Right renal cortex interstitium (tissue), 3 donors: Measurements from ENCODE around the gene MYH11. TPM values are rescaled to one million over a fixed set of nuclear protein-coding genes. Genes with fewer than 3 reads are reported as not detected.
"Not testable (repeated sequence)": the region's sequence is repeated elsewhere in the genome, so short reads cannot be mapped to it uniquely, and the experiment has no call there.

Experiments
- DNase-seq, 3 donors: peaks; one replicate each; pipeline ENCODE4 v3.0.0-alpha.2; 2013; ENCODE audit warnings: low read depth in 3 of 3, low spot score in 2 of 3
- polyA plus RNA-seq, 3 donors: library from polyadenylated mRNA; unstranded; fragments of 120-200 nt; gene quantifications; one replicate each; pipeline ENCODE4 v1.2.1, GENCODE V29; 2013; ENCODE audit not compliant: insufficient read length in 3 of 3

MYH11 gene
- polyA plus RNA-seq, 3 donors, result 10.2 to 13.5 (median 11.1) TPM

DNA sequence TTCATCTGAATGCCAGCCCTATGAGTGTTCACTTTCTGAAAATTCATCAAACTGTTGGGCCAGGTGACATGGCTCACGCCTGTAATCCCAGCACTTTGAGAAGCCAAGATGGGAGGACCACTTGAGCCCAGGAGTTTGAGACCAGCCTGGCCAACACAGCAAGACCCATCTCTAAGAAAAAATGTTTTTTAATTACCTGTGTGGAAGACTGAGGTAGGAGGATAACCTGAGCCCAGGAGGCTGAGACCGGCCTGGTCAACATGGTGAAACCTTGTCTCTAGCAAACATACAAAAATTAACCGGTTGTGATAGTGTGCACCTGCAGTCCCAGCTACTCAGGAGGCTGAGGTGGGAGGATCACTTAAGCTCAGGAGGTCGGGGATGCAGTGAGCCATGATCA is 10.3 kb downstream of the MYH11 start:
- DNase-seq, result no peak

DNA sequence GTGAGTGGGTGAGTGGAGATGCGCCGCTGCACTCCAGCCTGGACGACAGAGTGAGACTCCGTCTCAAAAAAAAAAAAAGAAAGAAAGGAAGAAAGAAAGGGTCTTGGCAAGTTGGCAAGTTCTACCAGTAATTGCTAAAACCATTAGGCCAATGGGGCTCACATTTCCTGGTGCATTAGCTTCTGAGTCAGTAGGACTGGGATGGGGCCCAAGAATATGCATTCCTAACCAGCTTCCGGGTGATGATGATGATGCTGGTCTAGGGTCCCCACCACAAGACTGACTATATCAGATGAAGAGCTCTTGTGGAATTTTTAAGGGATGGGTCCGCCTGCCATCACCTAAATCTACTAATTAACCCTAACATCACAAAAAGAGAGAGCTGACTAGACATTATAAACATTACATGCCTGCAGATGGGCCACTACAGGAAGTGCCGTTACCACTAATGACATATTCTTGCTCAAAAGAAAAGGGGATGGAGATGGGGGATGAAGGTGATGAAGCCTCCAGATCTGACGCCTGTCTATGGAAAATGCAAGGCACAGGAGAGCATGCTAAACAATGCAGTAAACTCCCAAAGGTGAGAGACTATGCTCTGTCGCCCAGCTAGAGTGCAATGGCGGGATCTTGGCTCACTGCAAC is 13.1 kb downstream of the MYH11 start:
- DNase-seq, result no peak

DNA sequence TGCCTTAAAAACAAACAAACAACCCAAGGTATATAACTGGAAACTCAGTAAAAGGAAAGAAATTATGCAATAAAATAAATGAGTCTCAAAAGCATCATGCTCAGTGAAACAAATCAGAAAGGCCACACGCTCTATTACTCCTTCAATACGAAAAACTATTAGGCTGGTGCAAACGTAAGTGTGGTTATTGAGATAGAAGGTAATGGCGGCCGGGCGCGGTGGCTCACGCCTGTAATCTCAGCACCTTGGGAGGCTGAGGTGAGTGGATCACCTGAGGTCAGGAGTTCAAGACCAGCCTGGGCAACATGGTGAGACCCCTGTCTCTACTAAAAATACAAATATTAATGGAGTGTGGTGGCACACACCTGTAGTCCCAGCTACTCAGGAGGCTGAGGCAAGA is 17.6 kb downstream of the MYH11 start:
- DNase-seq, result not testable (repeated sequence)

DNA sequence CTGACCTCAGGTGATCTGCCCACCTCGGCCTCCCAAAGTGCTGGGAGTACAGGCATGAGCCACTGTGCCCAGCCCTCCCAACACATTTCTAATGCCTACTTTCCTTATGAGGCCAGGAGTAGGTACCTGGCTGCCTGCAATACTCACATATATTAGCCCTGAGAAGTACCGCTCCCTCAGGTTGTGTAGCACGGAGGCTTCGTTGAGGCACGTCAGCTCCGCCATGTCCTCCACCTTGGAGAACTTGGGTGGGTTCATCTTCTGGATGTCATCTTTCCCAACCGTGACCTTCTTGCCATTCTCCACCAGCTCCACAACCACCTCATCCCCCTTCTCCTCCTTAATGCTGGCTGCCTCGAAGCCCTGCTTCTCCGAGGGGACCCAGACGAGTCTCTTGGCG is 19.1 kb downstream of the MYH11 start:
- no peak for DNase-seq

DNA sequence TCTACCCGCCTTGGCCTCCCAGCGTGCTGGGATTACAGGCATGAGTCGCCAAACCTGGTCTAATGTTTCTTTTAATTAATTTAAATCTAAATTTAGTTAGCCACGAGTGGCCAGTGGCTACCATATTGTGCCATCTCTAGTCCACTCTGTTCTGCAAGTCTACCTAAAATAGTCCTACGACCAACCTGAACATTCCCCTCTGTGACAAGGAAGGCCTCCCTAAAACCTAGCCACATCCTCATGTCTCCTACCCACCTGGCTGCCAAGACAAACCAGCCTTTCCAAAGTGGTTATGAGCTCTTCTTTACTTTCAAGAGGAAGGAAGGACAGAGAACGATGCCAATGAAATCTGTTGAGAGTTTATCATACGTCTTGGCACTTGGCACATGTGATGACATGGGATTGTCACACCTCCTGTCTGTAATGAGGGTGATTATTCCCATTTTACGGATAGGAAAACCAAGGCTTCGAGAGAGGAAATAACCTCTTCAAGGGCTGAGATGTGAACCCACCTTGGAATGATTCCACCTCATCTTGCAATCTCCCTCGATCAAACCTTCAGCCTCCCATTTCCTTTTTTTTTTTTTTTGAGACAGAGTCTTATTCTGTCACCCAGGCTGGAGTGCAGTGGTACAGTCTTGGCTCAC is 19.7 kb downstream of the MYH11 start:
- DNase-seq, result no peak

DNA sequence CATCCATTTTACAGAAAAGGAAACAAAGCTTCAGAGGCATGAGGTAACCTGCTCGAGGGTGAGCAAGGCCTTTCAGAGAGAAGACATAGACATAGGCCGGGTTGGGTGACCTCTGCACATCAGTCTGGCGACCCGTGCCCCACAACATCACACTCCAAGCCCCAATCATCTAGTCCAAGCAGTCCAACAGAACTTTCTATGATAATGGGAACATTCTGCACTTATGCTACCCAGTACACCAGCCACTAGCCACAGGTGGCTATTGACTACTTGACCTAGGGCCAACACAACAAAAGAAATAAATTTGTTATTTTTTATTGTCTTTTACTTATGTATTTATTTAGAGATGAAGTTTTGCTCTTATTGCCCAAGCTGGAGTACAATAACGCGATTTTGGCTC is 20.8 kb downstream of the MYH11 start:
- DNase-seq, result no peak

DNA sequence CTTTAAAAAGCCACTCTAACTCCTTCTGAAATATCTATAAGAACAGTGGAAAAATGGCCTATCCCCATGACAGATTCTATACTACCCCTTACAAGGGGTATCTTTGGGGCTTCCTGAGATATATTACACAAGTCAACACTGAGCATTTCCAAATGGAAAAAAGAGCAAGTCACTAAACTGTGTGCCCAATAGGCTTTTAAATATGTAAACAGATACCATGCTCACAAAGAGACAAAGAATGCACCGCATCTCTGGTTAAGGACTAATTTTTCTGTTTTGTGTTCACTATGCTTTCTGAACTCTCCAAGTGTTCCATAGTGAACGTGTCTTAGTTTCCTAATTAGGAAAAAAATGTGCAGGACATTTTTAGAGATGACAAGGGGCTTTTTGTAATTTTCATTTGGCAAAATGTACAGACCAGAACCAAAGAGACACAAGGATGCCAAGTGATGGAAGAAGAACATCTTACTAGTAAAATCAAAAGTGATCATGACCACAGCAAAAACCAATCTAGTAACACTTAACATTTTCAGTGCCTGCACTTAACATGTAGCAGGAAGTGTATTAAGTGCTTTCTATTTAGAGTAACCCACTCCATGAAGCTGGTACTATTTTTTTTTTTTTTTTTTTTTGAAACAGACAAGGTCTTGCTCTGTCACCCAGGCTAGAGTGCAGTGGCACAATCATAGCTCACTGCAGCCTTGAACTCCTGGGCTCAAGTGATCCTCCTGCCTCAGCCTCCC is 21.5 kb downstream of the MYH11 start:
- no peak for DNase-seq

DNA sequence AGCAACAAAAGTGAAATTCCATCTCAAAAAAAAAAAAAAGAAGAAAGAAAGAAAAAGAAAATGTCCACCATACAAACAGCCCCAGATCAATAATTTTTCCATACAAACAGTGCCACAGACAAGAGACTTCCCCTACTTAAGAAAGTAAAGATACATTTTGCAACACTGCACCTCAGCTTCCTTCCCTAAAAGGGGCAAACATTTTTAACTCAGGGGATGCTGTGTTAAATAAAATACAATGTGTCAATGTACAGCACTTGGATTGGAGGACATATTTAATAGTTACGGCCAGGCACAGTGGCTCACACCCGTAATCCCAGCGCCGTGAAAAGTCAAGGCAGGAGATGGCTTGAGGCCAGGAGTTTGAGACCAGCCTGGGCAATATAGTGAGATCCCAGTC is 22.3 kb downstream of the MYH11 start:
- no peak for DNase-seq

DNA sequence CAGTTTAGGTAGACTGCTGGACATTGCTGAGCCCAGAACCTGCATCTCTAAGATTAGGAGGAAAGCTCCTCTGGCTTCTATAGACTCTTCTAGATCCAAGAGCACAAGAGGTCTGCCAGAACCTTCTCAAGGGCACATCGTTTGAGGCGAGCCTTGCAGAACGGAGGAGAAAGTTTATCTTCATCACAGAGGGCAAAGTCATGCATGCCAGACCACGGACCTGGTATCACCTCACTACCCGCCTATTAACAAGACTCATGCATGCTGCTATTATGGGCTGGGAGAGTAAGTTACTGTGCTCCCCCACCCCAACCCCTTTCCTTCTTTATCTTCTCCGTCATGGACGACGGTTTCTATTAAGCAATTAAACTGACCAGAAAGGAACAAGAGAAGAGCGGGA is 23.3 kb downstream of the MYH11 start:
- no peak for DNase-seq

DNA sequence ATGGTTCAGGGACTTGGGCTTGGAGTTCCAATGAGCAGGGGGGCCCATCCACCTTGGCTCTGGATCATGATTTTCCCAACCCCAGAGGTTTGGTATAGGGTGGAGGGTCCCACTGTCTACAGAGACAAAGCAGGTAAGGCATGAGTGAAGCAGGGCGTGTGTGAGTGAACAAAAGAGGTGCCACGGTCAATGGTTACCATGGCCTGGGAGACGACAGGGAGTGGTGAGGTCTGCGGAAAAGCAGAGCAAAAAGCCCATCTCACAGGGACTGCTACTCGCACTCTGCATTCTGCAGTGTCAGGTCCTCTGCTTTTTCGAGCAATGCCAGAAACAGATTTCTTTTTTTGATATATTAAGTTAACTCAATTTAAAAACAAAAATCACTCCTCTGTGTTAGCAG is 24.6 kb downstream of the MYH11 start:
- DNase-seq, result no peak

DNA sequence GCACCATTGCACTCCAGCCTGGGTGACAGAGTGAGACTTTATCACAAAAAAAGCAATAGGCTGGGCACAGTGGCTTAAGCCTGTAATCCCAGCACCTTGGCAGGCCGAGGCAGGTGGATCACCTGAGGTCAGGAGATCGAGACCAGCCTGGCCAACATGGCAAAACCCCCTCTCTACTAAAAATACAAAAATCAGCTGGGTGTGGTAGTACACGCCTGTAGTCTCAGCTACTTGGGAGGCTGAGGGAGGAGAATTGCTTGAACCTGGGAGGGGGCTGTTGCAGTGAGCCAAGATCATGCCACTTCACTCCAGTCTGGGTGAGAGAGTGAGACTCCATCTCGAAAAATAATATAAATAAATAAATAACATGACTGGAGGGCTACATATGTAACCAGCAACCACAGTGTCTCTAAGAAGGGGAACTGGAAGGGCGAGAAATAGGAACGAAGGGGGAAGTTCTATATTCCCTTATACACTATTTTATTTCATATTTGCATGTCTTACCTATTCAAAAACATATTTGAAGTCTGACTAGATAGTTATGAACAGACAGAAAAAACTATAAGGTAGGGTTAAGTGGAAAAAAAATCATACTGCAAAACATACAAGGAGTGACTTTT is 25.9 kb downstream of the MYH11 start:
- DNase-seq, result no peak

DNA sequence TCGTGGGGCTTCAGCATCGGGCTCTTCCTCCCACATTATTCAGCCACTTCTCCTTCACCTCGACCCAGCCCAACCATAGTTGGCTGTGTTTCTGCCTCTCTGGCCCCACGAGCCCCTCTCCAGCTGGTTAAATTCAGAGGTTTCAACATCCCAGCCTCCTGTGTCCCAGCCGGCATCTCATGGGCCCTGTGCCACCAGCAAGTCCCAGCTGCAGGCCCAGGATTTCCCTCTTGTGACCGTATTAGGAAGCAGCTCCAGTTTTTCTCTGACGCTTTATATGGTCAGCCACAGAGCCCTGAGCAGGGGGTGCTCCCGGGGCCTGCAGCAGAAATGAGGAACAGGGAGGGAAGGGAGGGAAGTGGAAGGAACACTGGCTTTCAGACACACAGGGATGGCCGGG is 27.4 kb downstream of the MYH11 start:
- no peak for DNase-seq

DNA sequence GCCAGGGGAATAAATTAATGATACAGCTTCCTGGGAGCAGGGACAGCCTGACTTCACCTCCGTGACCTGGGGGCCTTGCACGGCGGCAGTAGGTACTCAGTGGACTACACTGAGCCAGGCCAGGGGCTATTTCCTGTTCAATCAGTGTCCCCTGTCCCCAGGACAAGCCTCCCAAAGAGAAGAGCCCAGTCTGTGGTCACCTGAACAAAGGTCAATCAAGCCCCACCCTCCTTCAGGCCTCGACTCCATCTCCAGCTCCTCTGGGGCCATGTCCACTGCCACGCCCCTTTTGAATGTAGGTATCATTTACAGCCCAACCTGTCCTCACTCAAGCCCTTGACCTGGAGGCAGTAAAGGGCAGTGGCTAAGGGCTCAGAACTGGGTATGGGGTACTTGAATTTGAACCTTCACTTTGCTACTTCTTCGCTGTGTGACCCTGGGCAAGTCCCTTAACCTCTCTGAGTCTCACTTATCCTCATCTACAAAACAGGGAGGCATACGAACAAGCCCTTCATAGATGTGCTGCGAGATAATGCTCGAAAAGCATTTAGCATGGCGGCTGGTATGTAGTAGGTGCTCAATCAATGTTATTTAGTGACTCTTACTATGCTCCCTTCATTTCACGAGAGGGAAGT is 29.0 kb downstream of the MYH11 start:
- DNase-seq, result no peak

DNA sequence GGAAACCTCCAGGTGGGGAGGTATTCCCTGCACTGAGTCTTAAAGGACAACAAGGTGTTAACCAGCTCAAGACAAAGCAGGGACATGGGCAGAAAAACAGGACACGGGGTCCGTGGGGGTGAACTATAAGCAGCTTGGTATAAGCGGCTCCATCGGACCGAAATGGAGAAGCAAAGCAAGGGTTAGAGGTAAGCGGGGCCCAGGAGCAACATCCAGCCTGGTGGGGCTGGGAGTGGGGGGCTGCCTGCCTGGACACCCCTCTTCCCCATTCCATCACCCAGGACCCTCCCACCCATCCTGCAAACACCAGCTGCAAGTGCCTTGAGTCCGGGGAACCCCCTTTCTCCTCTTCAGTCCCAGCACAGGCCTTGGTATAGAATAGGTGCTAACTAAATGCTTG is 29.5 kb downstream of the MYH11 start:
- no peak for DNase-seq

DNA sequence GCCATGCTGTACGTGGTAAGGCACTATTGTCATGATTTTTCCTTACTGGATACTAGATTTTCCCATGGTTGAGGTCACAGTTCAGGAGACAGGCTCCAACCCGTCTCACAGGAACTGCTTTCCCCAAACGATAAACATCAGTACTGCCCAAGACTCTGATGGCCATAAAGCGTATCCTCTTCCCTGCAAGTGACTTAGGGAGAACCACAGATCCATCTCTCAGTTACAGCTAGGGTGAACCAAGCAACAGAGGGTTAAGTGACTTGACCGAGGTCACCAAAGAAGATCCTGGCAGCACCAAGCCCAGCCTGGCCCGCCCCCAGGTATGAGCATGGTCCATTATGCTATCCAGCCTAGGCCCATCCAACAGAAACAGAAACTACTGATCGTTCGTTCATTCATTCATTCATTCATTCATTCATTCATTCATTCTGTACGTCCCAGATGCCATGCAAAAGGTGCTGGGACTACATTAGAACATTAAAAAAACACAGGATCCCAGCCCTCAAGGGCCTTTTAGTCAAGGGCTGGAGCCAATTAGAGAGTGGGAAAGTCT is 31.0 kb downstream of the MYH11 start:
- DNase-seq, result no peak

DNA sequence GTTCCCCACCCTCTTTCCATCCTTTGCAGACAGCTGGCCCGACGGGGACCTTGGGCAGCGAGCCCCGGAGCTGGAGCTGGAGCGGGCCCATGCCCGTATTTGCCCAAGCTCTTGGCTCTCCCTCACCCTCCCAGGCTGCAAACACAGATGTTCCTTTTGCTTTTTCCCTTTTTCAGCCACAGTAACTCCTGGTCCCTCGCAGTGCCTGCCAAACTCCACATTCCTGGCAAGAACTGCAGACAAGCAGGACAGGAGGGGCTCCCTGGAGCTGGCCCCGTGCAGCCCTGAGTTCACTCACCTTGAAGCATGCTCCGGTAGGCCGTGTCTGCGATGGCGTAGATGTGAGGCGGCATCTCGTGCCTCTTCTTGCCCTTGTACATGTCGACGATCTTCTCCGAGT is 33.9 kb downstream of the MYH11 start:
- DNase-seq, result no peak

DNA sequence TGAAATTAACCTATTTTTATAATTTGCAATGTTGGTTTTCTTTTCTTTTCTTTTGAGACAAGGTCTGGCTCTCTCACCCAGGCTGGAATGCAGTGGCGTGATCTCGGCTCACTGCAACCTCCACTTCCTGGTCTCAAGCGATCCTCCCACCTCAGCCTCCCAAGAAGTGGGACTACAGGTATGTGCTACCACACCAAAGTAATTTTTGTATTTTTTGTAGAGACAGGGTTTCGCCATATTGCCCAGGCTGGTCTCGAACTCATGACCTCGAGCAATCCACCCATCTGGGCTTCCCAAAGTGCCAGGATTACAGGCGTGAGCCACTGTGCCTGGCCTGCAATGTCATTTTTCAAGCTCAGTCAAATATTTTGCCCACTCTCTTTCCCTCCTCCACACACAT is 36.0 kb downstream of the MYH11 start:
- DNase-seq, result no peak

DNA sequence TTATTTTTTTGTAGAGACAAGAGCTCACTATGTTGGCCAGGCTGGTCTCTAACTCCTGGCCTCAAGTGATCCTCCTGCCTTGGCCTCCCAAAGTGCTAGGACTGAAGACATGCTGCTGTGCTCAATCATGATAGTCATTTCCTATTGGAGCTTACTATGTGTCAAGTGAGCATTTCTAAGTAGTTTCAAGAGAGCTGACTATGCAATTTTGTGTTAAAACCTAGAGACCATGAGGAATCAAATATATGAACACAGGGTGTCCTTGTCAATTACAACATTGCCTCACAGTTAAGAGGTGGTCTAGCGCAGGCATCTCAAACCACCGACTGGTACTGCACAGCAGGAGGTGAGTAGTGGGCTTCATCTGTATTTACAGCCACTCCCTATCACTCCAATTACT is 37.8 kb downstream of the MYH11 start:
- DNase-seq, result no peak

DNA sequence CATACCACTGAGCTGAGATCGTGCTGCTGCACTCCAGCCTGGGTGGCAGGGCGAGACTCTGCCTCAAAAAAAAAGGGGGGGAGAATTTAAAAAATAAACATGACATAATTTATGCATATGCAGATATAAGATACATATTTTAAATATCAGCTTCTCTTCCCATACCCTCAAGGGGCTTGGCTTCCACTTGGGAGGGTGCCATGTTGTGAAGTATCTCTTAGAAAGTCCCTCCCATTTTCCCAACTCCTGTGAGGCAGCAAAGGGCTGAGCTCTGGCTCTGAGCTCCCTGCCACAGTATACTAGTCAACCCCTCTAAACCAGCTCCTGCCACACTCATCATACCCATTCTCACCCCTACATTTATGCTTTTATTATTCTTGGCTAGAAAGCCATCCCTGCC is 39.4 kb downstream of the MYH11 start:
- no peak for DNase-seq

DNA sequence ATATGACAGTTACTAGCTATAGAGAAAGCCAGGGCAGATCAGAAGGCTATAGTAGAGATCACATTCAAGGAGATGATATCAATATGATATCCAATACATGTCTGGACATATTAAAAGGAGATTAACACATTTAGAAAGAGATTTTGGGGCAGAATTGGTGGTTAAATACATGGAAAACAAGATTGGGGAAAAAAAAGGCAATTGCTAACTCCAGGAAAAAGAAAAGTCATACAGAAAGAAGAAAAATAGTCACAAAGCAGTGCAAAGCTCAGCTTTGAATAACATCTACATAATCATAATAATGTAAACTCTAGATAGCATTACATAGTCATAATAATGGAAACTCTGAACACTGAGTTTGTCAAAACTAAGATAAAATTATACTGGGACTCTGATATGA is 40.6 kb downstream of the MYH11 start:
- DNase-seq, result no peak

DNA sequence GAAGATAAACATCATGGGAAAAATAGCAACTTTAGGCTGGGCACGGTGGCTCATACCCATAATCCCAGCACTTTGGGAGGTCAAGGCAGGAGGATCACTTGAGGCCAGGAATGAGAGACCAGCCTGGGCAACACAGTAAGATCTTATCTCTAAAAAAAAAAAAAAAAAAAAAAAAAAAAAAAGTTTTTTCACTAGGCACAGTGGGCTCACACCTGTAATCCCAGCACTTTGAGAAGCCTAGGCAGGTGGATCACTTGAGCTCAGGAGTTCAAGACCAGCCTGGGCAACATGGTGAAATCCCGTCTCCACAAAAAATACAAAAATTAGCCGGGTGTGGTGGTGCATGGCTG is 44.5 kb downstream of the MYH11 start:
- not testable (repeated sequence) for DNase-seq
